IMR-90 (cell line): Measurements from ENCODE around the gene AGTPBP1. TPM values are rescaled to one million over a fixed set of nuclear protein-coding genes. Genes with fewer than 3 reads are reported as not detected.

Source experiments
- ATAC-seq: fragments of 200-7000 bp; cut with Tn5 transposase; 2 replicates; pipeline ENCODE4 v1.9.1; 2020; ENCODE audit warnings: low read depth, mild to moderate bottlenecking, moderate library complexity
- BruUV-seq: library from RNA; stranded (reverse); fragments of 400-500 nt; replicated peaks from 2 replicates; lab custom pipeline; 2021; lab: Mats Ljungman, UMichigan
- CTCF ChIA-PET: fragments of 300-600 bp; formaldehyde crosslinking; extraction: SDS; loops from one replicate; lab custom pipeline; 2021; ENCODE audit warnings: antibody characterized with exemption; lab: Yijun Ruan, JAX
- POLR2A ChIA-PET: fragments of 300-600 bp; sonication (Branson Sonifier 250); formaldehyde crosslinking; loops from one replicate; lab custom pipeline; 2022; ENCODE audit warnings: antibody characterized with exemption; ENCODE audit not compliant: unreplicated experiment; lab: Charles Lee
- DNase-seq: peaks from one replicate; pipeline ENCODE4 v3.0.0; 2013
- H2AFZ ChIP-seq: replicated peaks from 2 replicates; pipeline ENCODE3; 2013; ENCODE audit warnings: low read length, mild to moderate bottlenecking; ENCODE audit not compliant: poor library complexity
- H2AK5ac ChIP-seq: 2 replicates; pipeline ENCODE4 v1.6.1; 2013; ENCODE audit warnings: low read depth, low read length, inconsistent platforms
- H2AK9ac ChIP-seq: replicated peaks from 2 replicates; pipeline ENCODE3; 2013; ENCODE audit warnings: mild to moderate bottlenecking, low read depth, low read length, moderate library complexity; ENCODE audit not compliant: poor library complexity
- H2BK120ac ChIP-seq: 2 replicates; pipeline ENCODE4 v1.6.1; 2013; ENCODE audit warnings: low read depth, low read length, inconsistent platforms
- H2BK15ac ChIP-seq: 3 replicates; pipeline ENCODE4 v1.6.1; 2013; ENCODE audit warnings: low read depth, low read length, inconsistent platforms
- H2BK20ac ChIP-seq: 2 replicates; pipeline ENCODE4 v1.6.1; 2013; ENCODE audit warnings: low read depth, mild to moderate bottlenecking, inconsistent platforms, low read length, moderate library complexity
- H2BK5ac ChIP-seq: 2 replicates; pipeline ENCODE4 v1.6.1; 2013; ENCODE audit warnings: mild to moderate bottlenecking, low read depth, low read length, inconsistent platforms; ENCODE audit not compliant: poor library complexity, severe bottlenecking
- H3K14ac ChIP-seq: replicated peaks from 2 replicates; pipeline ENCODE4 v1.6.1; 2013; ENCODE audit warnings: low read depth, low read length, inconsistent platforms
- H3K18ac ChIP-seq: 2 replicates; pipeline ENCODE4 v1.6.1; 2013; ENCODE audit warnings: low read depth, low read length, control low read depth
- H3K23ac ChIP-seq: 2 replicates; pipeline ENCODE4 v1.6.1; 2013; ENCODE audit warnings: low read depth, low read length, inconsistent platforms
- H3K27ac ChIP-seq: 2 replicates; pipeline ENCODE4 v1.5.1; 2013; ENCODE audit warnings: mild to moderate bottlenecking, control low read depth, low read length; ENCODE audit not compliant: insufficient read depth
- H3K27me3 ChIP-seq: 2 replicates; pipeline ENCODE4 v1.6.1; 2013; ENCODE audit warnings: low read length; ENCODE audit not compliant: control insufficient read depth, insufficient read depth
- H3K36me3 ChIP-seq: 2 replicates; pipeline ENCODE4 v1.6.1; 2013; ENCODE audit warnings: low read length, mixed read lengths; ENCODE audit not compliant: control insufficient read depth, insufficient read depth
- H3K4ac ChIP-seq: 2 replicates; pipeline ENCODE4 v1.6.1; 2013; ENCODE audit warnings: low read depth, low read length, inconsistent platforms
- H3K4me1 ChIP-seq: 2 replicates; pipeline ENCODE4 v1.6.1; 2013; ENCODE audit warnings: low read length, mixed read lengths; ENCODE audit not compliant: control insufficient read depth, insufficient read depth
- H3K4me2 ChIP-seq: 2 replicates; pipeline ENCODE4 v1.6.1; 2013; ENCODE audit warnings: low read depth, mild to moderate bottlenecking, control low read depth, low read length, moderate library complexity
- H3K4me3 ChIP-seq: 2 replicates; pipeline ENCODE4 v1.5.1; 2013; ENCODE audit warnings: low read depth, mild to moderate bottlenecking, control low read depth, low read length, moderate library complexity; ENCODE audit not compliant: insufficient read depth
- H3K56ac ChIP-seq: 2 replicates; pipeline ENCODE4 v1.6.1; 2013; ENCODE audit warnings: low read length, inconsistent platforms; ENCODE audit not compliant: insufficient read depth; ENCODE audit errors: extremely low read depth
- H3K79me1 ChIP-seq, 2 experiments: 2 replicates each; pipeline ENCODE4 v1.6.1; 2013; ENCODE audit warnings: low read length in 2 of 2, inconsistent platforms in 1 of 2, low read depth in 1 of 2
- H3K9ac ChIP-seq: 2 replicates; pipeline ENCODE4 v1.6.1; 2013; ENCODE audit warnings: low read depth, low read length, control low read depth
- H3K9me1 ChIP-seq: 2 replicates; pipeline ENCODE4 v1.6.1; 2013; ENCODE audit warnings: low read length, inconsistent platforms; ENCODE audit not compliant: insufficient read depth
- H3K9me3 ChIP-seq: 2 replicates; pipeline ENCODE4 v1.6.1; 2013; ENCODE audit warnings: low read length; ENCODE audit not compliant: control insufficient read depth, insufficient read depth
- H4K20me1 ChIP-seq: 2 replicates; pipeline ENCODE4 v1.6.1; 2013; ENCODE audit warnings: low read length, inconsistent platforms; ENCODE audit not compliant: insufficient read depth
- H4K5ac ChIP-seq: 2 replicates; pipeline ENCODE4 v1.6.1; 2013; ENCODE audit warnings: mild to moderate bottlenecking, low read depth, low read length, control low read depth
- H4K8ac ChIP-seq, 2 experiments: 2 replicates each; pipeline ENCODE4 v1.6.1; 2013; ENCODE audit warnings: low read depth in 2 of 2, low read length in 2 of 2, control low read depth in 1 of 2, inconsistent platforms in 1 of 2
- H4K91ac ChIP-seq: 2 replicates; pipeline ENCODE4 v1.6.1; 2013; ENCODE audit warnings: low read depth, low read length, inconsistent platforms; ENCODE audit not compliant: insufficient read depth
- BHLHE40 ChIP-seq: fragments of 150-350 bp; IDR thresholded peaks from 2 replicates; pipeline ENCODE4 v1.6.1; 2016; ENCODE audit warnings: mild to moderate bottlenecking, low read depth, low read length
- CEBPB ChIP-seq: IDR thresholded peaks from 2 replicates; pipeline ENCODE4 v1.6.1; 2012; ENCODE audit warnings: low read depth, low read length, improper control_type of control experiment
- CHD1 ChIP-seq: IDR thresholded peaks from 2 replicates; pipeline ENCODE4 v1.6.1; 2012; ENCODE audit warnings: low read depth, low read length, improper control_type of control experiment
- ELK1 ChIP-seq: fragments of 150-350 bp; IDR thresholded peaks from 2 replicates; pipeline ENCODE4 v1.6.1; 2016; ENCODE audit warnings: low read depth, mild to moderate bottlenecking, low read length, moderate library complexity, borderline replicate concordance
- FOS ChIP-seq: fragments of 150-350 bp; IDR thresholded peaks from 2 replicates; pipeline ENCODE4 v1.6.1; 2016; ENCODE audit warnings: low read depth, low read length
- MAFK ChIP-seq: IDR thresholded peaks from 2 replicates; pipeline ENCODE4 v1.6.1; 2012; ENCODE audit warnings: low read depth, low read length, improper control_type of control experiment
- MAZ ChIP-seq: IDR thresholded peaks from 2 replicates; pipeline ENCODE4 v1.6.1; 2012; ENCODE audit warnings: low read depth, mild to moderate bottlenecking, low read length, improper control_type of control experiment, moderate library complexity, borderline replicate concordance
- MXI1 ChIP-seq: IDR thresholded peaks from 2 replicates; pipeline ENCODE4 v1.6.1; 2012; ENCODE audit warnings: low read depth, mild to moderate bottlenecking, low read length, moderate library complexity, borderline replicate concordance
- NFE2L2 ChIP-seq: fragments of 150-350 bp; IDR thresholded peaks from 2 replicates; pipeline ENCODE4 v1.6.1; 2016; ENCODE audit warnings: low read depth, mild to moderate bottlenecking, low read length
- POLR2A ChIP-seq: IDR thresholded peaks from 2 replicates; pipeline ENCODE4 v1.6.1; 2012; ENCODE audit warnings: mild to moderate bottlenecking, low read depth, low read length
- RAD21 ChIP-seq: IDR thresholded peaks from 2 replicates; pipeline ENCODE4 v1.6.1; 2012; ENCODE audit warnings: low read length, improper control_type of control experiment
- RCOR1 ChIP-seq: IDR thresholded peaks from 2 replicates; pipeline ENCODE4 v1.6.1; 2012; ENCODE audit warnings: mild to moderate bottlenecking, low read length, improper control_type of control experiment; ENCODE audit not compliant: insufficient replicate concordance
- RFX5 ChIP-seq: IDR thresholded peaks from 2 replicates; pipeline ENCODE4 v1.8.0; 2012; ENCODE audit warnings: low read depth, mild to moderate bottlenecking, low read length, moderate library complexity
- SMC3 ChIP-seq: fragments of 150-350 bp; IDR thresholded peaks from 2 replicates; pipeline ENCODE4 v1.6.1; 2016; ENCODE audit warnings: low read depth, mild to moderate bottlenecking, antibody characterized with exemption, low read length, moderate library complexity
- WGBS, 2 experiments: methylation state at CpG; one replicate each; pipeline versions ENCODE4 v1.1.5 to v1.1.7; 2013; ENCODE audit warnings: missing lambda C conversion rate in 2 of 2; ENCODE audit not compliant: insufficient read length in 1 of 2; ENCODE audit errors: extremely low coverage in 2 of 2; 5-methylcytosine and 5-hydroxymethylcytosine counted together
- dilution Hi-C: fragments of 300-500 bp; cut with HindIII; formaldehyde crosslinking; loops from one replicate; pipeline ENCODE4 v1.14.3; 2018; ENCODE audit warnings: low sequenced_read_pairs; ENCODE audit not compliant: unreplicated experiment
- in situ Hi-C: fragments of 300-500 bp; cut with MboI; formaldehyde crosslinking; loops from 3 replicates; pipeline ENCODE4 v1.14.3; 2019; ENCODE audit warnings: low sequenced_read_pairs, inconsistent platforms, mixed read lengths
- intact Hi-C: fragments of 100-400 bp; cut with micrococcal nuclease; formaldehyde crosslinking; loops from 2 replicates; pipeline ENCODE4 v1.10.0; 2022
- polyA plus RNA-seq, 3 experiments: library from polyadenylated mRNA; depleted of rRNA; stranded (reverse); fragments of >200 nt; gene quantifications; 2 replicates each; pipeline ENCODE4 v1.2.3, GENCODE V29; 2012; ENCODE audit warnings: low replicate concordance in 1 of 3
- total RNA-seq: library from RNA; depleted of rRNA; stranded (reverse); fragments of >200 nt; gene quantifications from 2 replicates; pipeline ENCODE4 v1.2.3, GENCODE V29; 2012
- TF ChIP-seq, protein P1 (sequence below): conservative IDR thresholded peaks from 2 replicates; pipeline ENCODE4 v1.5.1; 2012; ENCODE audit warnings: mild to moderate bottlenecking, low read depth, low read length, improper control_type of control experiment
- TF ChIP-seq, protein P2 (sequence below): fragments of 150-350 bp; IDR thresholded peaks from 2 replicates; pipeline ENCODE4 v1.6.1; 2017; ENCODE audit warnings: mild to moderate bottlenecking, antibody characterized with exemption, low read length, low read depth

AGTPBP1 gene
- total and polyA plus RNA-seq, 2 of the 4 experiments (the other 2 are of a cell fraction): 3.3 to 9.0 TPM

- no peak for TF ChIP-seq NFE2L2
- TF ChIP-seq, protein P1, sequence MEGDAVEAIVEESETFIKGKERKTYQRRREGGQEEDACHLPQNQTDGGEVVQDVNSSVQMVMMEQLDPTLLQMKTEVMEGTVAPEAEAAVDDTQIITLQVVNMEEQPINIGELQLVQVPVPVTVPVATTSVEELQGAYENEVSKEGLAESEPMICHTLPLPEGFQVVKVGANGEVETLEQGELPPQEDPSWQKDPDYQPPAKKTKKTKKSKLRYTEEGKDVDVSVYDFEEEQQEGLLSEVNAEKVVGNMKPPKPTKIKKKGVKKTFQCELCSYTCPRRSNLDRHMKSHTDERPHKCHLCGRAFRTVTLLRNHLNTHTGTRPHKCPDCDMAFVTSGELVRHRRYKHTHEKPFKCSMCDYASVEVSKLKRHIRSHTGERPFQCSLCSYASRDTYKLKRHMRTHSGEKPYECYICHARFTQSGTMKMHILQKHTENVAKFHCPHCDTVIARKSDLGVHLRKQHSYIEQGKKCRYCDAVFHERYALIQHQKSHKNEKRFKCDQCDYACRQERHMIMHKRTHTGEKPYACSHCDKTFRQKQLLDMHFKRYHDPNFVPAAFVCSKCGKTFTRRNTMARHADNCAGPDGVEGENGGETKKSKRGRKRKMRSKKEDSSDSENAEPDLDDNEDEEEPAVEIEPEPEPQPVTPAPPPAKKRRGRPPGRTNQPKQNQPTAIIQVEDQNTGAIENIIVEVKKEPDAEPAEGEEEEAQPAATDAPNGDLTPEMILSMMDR: no peak
- TF ChIP-seq ELK1: no peak
- TF ChIP-seq FOS: no peak
- TF ChIP-seq MXI1: no peak
- TF ChIP-seq CHD1: no peak
- no peak for TF ChIP-seq RAD21
- TF ChIP-seq RCOR1: no peak
- TF ChIP-seq MAFK: no peak
- TF ChIP-seq BHLHE40: no peak
- no peak for TF ChIP-seq POLR2A
- TF ChIP-seq MAZ: no peak
- no peak for TF ChIP-seq CEBPB
- TF ChIP-seq RFX5: no peak
- TF ChIP-seq, protein P2, sequence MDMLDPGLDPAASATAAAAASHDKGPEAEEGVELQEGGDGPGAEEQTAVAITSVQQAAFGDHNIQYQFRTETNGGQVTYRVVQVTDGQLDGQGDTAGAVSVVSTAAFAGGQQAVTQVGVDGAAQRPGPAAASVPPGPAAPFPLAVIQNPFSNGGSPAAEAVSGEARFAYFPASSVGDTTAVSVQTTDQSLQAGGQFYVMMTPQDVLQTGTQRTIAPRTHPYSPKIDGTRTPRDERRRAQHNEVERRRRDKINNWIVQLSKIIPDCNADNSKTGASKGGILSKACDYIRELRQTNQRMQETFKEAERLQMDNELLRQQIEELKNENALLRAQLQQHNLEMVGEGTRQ: no peak
- no peak for TF ChIP-seq SMC3
- no peak overlapping the region for H3K56ac ChIP-seq
Measured at GRCh38 chr9:85666086-85666485, 75.7 kb downstream of the AGTPBP1 start.

More at GRCh38 chr9:85666086-85666485, 75.7 kb downstream of the AGTPBP1 start:
- Histone ChIP-seq H3K23ac (no peak overlapping the region), H3K27ac (no peak overlapping the region), H4K8ac (no peak overlapping the region), H2BK120ac (no peak overlapping the region), H3K9ac (no peak overlapping the region), H2BK5ac (no peak overlapping the region), H2BK20ac (no peak overlapping the region), H2AK9ac (no peak overlapping the region), H3K4ac (no peak overlapping the region), H3K4me2 (no peak overlapping the region), H3K9me3 (no peaks in the 10 kb centered on the region), H3K4me3 (no peak overlapping the region), H3K4me1 (no peaks in the 10 kb centered on the region), H4K5ac (no peak overlapping the region), H3K36me3 (no peaks in the 10 kb centered on the region), H2AFZ (no peak overlapping the region), H4K20me1 (no peaks in the 10 kb centered on the region), H3K79me1 (no peaks in the 10 kb centered on the region), H4K91ac (no peak overlapping the region), H3K9me1 (no peaks in the 10 kb centered on the region), H3K18ac (no peak overlapping the region), H3K27me3 (no peaks in the 10 kb centered on the region), H2BK15ac (no peak overlapping the region), H3K14ac (no peak overlapping the region), H2AK5ac (no peak overlapping the region)
- in situ Hi-C loops (no loop called here), intact Hi-C loops (no loop called here), dilution Hi-C loops (no loop called here)
- ChIA-PET POLR2A (no interaction called here), CTCF (no interaction called here)
- DNase-seq: no peak
- no peak for ATAC-seq
- BruUV-seq: no TSS peak
- WGBS, 2 experiments: no CpG with 5 or more reads among the region's 2 CpGs
